ENCODE results near the gene MRPL52. TPM values are rescaled to one million over a fixed set of nuclear protein-coding genes. Genes with fewer than 3 reads are reported as not detected.

MRPL52 gene
- total and polyA plus RNA-seq, 2 of the 13 experiments (the other 11 are each of a cell fraction or from before 2014, with no cell fraction given): 118 to 329 TPM

DNA sequence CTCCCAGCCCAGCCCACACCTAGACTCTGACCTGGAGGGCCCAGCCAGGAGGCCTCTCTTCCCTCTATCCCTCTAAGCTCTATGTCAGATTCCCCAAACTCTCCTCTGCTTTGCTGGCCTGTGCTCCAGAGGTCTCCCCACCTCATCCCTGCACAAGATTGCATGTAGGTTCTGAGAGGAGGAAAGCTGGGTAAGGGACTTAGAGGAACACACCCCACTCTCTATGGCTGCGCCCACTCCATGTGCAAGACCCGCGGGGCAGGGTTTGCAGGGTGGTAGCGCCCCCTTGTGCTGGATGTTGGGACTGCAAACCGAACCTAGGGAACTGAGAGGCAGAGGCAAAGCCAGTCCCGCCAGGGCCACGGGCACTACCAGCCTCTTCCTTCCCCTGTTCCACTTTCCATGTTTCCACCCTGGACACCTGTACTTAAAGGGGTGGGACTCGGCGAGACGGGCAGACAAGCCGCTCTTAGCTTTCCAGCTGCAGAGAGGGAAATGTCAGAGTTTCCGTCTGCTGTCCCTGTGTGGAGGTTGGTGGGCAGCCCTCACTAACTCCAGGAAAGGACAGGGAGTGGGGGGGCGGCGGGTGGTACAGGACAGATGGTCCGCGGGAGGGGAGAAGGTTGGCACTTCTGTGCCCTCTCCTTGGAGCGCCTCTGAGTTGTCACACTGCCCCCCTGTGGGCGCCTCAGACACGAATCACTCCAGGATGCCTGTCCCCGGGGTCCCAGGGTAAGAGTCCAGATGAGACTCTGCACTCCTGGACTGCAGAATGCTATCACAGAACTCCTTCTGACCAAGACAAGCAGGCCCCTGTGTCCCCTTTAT, 23.5 kb downstream of the MRPL52 start (continued):
- TF ChIP-seq, protein P1, sequence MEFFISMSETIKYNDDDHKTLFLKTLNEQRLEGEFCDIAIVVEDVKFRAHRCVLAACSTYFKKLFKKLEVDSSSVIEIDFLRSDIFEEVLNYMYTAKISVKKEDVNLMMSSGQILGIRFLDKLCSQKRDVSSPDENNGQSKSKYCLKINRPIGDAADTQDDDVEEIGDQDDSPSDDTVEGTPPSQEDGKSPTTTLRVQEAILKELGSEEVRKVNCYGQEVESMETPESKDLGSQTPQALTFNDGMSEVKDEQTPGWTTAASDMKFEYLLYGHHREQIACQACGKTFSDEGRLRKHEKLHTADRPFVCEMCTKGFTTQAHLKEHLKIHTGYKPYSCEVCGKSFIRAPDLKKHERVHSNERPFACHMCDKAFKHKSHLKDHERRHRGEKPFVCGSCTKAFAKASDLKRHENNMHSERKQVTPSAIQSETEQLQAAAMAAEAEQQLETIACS (CRISPR knock-in tag; IDR thresholded peaks at IDR 0.05): no peak
- TF ChIP-seq RBM39 (IDR thresholded peaks at IDR 0.05; ENCODE audit: low read depth, low read length, poor library complexity, severe bottlenecking) (peak; percentile 95), KDM6A (CRISPR knock-in tag; IDR thresholded peaks at IDR 0.05; ENCODE audit: low read depth) (no peak), NR2F6 (IDR thresholded peaks at IDR 0.05) (peak; percentile 59; the same call in 1 of the 2 replicates), NR2F6 (CRISPR knock-in tag; IDR thresholded peaks at IDR 0.05) (peak; percentile 46; the same call in 1 of the 2 replicates), ZBTB8A (CRISPR knock-in tag; IDR thresholded peaks at IDR 0.05; ENCODE audit: borderline replicate concordance, low read depth) (peak; percentile 48; the same call in 1 of the 2 replicates), ZNF256 (CRISPR knock-in tag; conservative IDR thresholded peaks at IDR 0.05) (peak; percentile 82; the same call in 1 of the 2 replicates), ZZZ3 (CRISPR knock-in tag; IDR thresholded peaks at IDR 0.05; ENCODE audit: borderline replicate concordance) (peak; percentile 86; the same call in 1 of the 2 replicates), HOXA3 (CRISPR knock-in tag; IDR thresholded peaks at IDR 0.05) (peak; percentile 35), ERF (CRISPR knock-in tag; IDR thresholded peaks at IDR 0.05) (peak; percentile 70; the same call in 1 of the 2 replicates), ZFY (CRISPR knock-in tag; IDR thresholded peaks at IDR 0.05) (peak; percentile 71), MTA1 (CRISPR knock-in tag; IDR thresholded peaks at IDR 0.05; ENCODE audit: borderline replicate concordance) (peak; percentile 96; the same call in 1 of the 2 replicates), FOXC1 (CRISPR knock-in tag; IDR thresholded peaks at IDR 0.05; ENCODE audit: borderline replicate concordance) (peak; percentile 99), ZNF34 (CRISPR knock-in tag; IDR thresholded peaks at IDR 0.05; ENCODE audit: borderline replicate concordance) (peak; percentile 91; the same call in 1 of the 2 replicates), NFE2L1 (CRISPR knock-in tag; IDR thresholded peaks at IDR 0.05; ENCODE audit: borderline replicate concordance) (no peak), YEATS4 (CRISPR knock-in tag; IDR thresholded peaks at IDR 0.05; ENCODE audit: borderline replicate concordance) (peak; percentile 66), SIN3A (IDR thresholded peaks at IDR 0.05; ENCODE audit: borderline replicate concordance, low read depth, low read length) (no peak), AHR (CRISPR knock-in tag; IDR thresholded peaks at IDR 0.05) (peak; percentile 48; the same call in 1 of the 2 replicates), ZNF713 (CRISPR knock-in tag; IDR thresholded peaks at IDR 0.05) (peak; percentile 99; the same call in 1 of the 2 replicates), ZNF598 (CRISPR knock-in tag; IDR thresholded peaks at IDR 0.05; ENCODE audit: borderline replicate concordance) (peak; percentile 99)
- TF ChIP-seq, protein P2, sequence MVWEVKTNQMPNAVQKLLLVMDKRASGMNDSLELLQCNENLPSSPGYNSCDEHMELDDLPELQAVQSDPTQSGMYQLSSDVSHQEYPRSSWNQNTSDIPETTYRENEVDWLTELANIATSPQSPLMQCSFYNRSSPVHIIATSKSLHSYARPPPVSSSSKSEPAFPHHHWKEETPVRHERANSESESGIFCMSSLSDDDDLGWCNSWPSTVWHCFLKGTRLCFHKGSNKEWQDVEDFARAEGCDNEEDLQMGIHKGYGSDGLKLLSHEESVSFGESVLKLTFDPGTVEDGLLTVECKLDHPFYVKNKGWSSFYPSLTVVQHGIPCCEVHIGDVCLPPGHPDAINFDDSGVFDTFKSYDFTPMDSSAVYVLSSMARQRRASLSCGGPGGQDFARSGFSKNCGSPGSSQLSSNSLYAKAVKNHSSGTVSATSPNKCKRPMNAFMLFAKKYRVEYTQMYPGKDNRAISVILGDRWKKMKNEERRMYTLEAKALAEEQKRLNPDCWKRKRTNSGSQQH (CRISPR knock-in tag; IDR thresholded peaks at IDR 0.05; ENCODE audit: low read depth): peak; percentile 82; the same call in 1 of the 2 replicates
- TF ChIP-seq, protein P3, sequence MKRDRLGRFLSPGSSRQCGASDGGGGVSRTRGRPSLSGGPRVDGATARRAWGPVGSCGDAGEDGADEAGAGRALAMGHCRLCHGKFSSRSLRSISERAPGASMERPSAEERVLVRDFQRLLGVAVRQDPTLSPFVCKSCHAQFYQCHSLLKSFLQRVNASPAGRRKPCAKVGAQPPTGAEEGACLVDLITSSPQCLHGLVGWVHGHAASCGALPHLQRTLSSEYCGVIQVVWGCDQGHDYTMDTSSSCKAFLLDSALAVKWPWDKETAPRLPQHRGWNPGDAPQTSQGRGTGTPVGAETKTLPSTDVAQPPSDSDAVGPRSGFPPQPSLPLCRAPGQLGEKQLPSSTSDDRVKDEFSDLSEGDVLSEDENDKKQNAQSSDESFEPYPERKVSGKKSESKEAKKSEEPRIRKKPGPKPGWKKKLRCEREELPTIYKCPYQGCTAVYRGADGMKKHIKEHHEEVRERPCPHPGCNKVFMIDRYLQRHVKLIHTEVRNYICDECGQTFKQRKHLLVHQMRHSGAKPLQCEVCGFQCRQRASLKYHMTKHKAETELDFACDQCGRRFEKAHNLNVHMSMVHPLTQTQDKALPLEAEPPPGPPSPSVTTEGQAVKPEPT (CRISPR knock-in tag; IDR thresholded peaks at IDR 0.05; ENCODE audit: low read depth): peak; percentile 94
- TF ChIP-seq, protein P4, sequence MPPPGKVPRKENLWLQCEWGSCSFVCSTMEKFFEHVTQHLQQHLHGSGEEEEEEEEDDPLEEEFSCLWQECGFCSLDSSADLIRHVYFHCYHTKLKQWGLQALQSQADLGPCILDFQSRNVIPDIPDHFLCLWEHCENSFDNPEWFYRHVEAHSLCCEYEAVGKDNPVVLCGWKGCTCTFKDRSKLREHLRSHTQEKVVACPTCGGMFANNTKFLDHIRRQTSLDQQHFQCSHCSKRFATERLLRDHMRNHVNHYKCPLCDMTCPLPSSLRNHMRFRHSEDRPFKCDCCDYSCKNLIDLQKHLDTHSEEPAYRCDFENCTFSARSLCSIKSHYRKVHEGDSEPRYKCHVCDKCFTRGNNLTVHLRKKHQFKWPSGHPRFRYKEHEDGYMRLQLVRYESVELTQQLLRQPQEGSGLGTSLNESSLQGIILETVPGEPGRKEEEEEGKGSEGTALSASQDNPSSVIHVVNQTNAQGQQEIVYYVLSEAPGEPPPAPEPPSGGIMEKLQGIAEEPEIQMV (CRISPR knock-in tag; IDR thresholded peaks at IDR 0.05; ENCODE audit: low read depth): peak; percentile 94

Data from HepG2 (cell line).